GM18873 (cell line): ENCODE results near the gene SS18L1.
"Not testable (repeated sequence)": the region's sequence is repeated elsewhere in the genome, so short reads cannot be mapped to it uniquely, and the experiment has no call there.

Experiments used
- ATAC-seq: cut with Tn5 transposase; IDR thresholded peaks from one replicate; pipeline ENCODE4 v1.9.1; 2021; ENCODE audit warnings: mild to moderate bottlenecking, moderate library complexity, moderate number of reproducible peaks; ENCODE audit not compliant: unreplicated experiment, low FRiP score

SS18L1 gene

DNA sequence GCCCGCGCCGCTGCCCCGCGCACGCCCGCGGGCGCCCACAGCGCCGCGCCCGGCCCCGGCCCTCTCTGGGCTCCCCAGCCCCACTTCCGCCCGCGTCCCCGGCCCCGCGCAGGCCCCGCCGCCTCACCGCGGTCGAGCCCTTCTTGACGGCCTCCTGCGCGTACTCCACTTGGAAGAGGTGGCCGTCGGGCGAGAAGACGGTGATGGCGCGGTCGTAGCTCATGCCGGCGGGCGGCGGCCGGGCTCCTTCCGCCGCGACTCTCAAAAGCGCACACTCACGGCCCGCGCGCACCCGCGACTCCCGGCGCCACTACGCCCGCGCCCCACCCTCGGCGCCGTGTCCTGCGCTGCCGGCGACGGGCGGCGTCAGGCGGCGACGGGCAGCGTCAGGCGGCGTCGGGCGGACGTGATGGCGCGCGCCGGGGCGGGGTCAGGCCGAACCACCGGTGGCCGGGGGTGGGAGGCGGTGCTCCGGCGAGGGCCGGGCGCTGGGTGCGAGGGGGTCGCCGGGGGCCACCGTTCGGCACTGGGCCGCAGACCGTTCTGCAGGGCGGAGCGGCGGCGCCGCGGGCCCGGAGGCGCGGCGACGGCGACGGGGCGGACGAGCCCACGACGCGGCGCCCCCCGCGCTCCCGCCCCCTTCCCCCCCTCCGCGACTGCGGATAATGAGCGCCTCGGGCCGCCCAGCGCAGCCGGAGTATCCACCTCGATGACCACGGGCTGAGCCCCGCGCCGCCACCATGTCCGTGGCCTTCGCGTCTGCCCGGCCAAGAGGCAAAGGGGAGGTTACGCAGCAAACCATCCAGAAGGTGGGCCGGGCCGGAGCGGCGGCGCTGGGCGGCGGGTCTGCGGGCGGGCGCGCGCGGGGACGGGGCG is at the start of gene SS18L1, which contains the start of gene PSMA7:
Gene SS18L1, plus strand, starts transcription at position 689 of the 876 bp plus-strand sequence. Its CDS starts 52 bp downstream, at position 741.
Gene PSMA7, minus strand, starts transcription at position 314 of the 876 bp plus-strand sequence. Its CDS starts 91 bp downstream, at position 223.
- peak; percentile 45 for ATAC-seq

DNA sequence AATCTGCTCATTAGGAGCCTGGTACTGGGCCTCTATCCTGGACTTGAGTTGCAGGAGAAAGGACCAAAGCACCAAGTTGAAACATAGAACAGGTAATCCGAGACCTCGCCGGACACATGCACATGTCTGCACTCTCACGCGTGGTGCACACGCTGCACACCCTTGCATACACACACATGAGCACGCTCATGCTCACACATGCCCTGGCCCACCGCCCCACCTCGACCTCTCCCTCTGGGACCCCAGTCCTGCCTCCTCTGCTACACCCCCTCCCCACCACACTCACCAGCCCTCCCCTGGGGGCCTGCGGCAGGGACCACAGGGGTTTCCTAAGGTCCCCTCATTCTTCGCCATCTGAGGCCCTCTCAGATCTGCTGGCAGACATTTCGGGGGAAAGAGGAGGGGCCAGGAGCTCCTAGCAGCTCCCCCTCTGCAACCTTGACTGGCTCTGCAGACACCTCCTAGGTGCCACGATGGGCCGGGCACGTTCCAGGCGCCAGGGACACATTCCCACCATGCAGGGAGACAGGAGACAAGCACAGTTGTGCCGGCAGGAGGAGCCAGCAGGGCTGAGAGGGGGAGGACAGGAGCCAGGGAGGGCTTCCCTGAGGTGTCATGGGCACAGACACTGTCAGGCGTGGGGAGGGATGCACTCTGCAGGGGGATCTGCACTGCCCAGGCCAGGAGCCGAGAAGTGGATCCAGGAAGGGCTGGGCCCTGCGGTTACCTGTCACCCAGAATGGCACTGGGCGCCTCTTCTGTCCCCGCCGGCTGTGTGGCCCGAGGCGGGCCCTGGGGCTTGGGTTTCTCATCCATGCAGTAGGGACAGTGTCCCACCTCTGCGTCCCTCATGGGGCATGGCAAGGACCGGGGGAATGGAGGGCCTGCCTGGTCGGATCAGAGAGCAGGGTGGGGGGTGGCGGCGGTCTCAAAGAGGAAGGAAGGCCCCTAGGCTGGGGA is 46.9 kb upstream of the SS18L1 start:
- no peak for ATAC-seq

DNA sequence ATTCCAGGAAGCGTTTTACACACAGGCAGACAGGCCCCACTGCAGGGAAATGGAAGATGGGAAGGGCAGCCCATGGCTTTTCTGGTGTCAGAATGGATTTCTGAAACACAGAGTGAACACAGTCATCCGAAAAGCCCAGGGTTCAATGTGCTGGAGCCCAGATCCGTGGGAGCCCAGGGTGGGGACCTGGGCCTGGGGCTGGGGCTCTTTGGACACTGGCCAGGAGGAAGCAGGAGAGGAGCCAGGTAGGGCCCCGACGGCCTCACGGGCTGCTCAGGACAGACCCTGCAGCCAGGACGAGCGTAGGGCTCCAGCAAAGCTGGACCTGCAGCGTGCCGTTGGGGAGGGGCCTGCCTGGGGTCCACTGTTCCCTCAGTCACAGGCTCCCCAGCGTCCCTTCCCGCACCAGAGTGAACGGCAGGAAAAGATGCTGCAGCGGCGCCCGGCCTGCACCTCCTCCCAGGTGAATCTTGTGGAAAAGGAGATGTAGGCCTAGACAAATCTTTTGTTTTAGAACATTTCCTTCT is 45.6 kb upstream of the SS18L1 start:
- ATAC-seq, result no peak

- no peak for ATAC-seq
Observed at GRCh38 chr20:62101078-62101477, 42.5 kb upstream of the SS18L1 start.

- no peak for ATAC-seq
Observed at GRCh38 chr20:62103508-62104233, 39.9 kb upstream of the SS18L1 start.

- no peak for ATAC-seq
Observed at GRCh38 chr20:62104234-62104789, 39.3 kb upstream of the SS18L1 start.

DNA sequence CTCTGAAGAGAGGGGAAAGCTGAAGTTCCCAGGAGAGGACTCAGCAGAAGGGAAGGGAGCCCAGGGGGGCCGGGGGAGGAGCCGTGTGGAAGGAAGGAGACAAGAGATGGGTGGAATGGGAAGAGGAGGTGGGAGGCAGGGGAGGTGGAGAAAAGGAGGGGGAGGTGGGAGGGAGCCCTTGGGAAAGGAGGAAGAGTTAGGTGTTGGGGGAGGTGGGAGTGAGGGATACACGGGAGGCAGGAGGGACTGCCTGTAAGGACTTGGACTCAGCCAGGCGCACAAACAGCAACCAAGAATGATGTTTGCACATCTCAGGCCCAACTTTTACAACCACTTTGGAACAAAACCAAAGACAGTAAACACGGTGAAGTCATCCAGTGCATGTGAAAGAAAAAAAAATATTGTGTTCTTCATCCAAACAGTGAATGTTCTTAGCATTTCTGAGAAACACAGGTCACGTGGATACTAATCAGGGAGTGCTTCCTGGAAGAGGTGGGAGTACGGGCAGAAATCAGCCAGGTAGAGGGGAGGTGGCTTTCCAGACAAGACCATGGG is 38.7 kb upstream of the SS18L1 start:
- ATAC-seq, result no peak

GRCh38 chr20:62105592-62105991 is 38.0 kb upstream of the SS18L1 start:
- ATAC-seq, result no peak

- ATAC-seq, result no peak
Observed at GRCh38 chr20:62111148-62111547, 32.4 kb upstream of the SS18L1 start.

DNA sequence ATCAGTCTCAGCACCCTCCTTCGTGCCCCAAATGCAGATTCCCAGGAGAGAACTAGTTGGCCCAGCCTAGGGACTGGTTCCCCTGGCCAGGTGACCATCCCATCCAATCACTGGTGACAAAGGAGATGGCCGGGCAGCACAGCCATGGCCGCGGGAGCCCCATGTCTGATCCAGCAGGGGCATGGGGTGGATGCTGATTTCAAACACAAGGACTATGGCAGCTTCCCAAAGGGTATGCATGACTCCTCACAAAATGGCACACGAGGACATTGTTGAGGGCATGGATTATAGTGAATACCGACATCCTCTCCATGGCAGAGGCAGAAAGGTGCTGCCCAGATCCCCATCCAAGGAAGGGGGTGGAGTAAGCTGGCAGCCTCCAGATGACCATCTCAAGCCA is 31.2 kb upstream of the SS18L1 start:
- ATAC-seq, result no peak

DNA sequence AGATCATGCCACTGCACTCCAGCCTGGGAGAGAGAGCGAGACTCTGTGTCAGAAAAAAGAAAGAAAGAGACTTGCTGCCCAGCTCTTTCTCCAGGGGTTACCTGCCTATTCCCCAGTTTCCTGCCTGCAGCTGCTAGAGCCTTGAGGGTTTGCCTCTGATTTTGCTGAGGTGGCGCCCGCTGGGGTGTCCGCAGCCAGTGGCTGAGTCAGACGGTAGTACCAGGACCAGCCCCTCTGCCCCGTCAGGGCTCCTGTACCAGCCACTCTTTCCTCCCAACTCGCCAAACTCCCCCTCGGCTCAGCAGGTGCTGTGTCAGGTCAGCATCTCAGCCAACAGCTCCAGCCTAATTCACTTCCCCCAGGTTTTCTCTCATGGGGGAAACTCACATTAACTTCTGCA is 28.7 kb upstream of the SS18L1 start:
- no peak for ATAC-seq

DNA sequence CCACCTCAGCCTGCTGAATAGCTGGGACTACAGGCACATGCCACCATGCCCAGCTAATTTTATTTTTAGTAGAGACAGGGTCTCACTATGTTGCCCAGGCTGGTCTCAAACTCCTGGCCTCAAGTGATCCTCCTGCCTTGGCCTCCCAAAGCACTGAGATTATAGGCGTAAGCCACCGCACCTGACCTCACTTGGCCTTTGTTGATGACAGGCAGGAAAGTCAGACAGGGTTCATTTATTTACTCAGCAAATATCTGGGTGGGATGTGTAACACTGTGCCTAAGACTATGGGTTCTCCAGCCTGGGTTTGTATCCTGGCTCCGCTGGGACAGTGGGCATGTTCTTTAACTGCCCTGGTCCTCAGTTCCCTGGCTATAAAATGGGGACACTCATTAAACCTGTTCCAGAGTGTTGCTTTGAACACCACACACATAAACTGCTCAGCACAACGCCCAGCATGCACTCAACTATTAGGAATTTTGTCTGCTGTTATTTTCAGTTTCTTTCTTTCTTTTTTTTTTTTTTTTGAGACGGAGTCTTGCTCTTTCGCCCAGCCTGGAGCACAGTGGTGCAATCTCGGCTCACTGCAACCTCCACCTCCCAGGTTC is 27.7 kb upstream of the SS18L1 start:
- not testable (repeated sequence) for ATAC-seq

DNA sequence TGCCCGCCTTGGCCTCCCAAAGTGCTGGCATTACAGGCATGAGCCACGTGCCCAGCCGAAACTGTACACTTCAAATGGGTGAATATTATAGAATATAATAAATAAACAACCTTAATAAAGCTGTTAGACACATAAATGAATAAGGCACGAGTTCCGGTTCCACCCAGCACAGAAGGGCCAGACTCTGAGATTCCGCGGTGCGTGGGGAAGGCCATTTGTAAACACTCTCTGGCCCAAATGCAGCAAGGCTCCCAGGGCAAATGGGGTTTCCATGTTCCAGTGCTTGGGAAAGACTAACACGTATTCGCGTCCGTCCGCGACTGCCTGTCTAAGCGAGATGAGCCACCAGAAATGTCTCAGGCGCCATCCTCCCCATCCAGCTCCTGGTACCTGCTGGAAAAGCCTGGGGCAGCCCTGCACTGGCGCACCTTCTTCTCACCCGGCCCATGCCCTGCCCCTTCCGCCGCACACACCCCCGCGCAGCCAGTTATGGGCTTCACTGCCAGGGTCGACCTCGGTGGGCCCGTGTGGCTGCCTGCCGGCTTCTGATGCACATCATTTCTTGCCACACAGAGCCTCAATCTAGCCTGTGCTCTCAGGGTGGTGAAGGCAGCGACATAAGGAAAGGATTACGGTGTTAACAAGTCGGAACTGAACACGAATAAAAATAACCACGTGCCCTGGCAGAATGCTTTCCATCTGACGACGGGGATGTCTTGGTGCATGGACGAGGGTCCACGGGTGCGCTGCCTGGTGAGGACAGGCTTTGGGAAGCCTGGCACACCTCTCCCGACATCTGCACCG is 26.8 kb upstream of the SS18L1 start:
- ATAC-seq, result no peak

GRCh38 chr20:62117362-62117646 is 26.3 kb upstream of the SS18L1 start:
- ATAC-seq, result no peak

DNA sequence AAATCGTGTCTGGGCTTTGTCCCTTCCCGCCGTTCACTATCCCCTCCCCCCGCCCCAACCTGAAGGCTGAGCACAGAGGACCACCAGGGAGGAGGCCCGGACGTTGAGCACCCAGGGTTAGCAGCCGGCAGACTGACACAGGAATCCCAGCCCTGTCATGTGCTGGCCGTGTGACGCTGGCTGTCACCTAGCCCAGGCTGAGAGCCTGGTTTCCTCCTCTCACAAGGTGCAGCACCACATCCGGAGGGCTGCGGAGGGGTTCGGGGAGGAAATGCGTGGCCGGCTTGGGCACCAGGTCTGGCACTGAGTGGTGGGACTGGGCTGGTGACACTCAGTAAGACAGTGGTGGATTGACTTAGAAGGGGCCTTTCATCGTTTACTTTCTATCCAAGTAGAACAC is 25.9 kb upstream of the SS18L1 start:
- no peak for ATAC-seq

DNA sequence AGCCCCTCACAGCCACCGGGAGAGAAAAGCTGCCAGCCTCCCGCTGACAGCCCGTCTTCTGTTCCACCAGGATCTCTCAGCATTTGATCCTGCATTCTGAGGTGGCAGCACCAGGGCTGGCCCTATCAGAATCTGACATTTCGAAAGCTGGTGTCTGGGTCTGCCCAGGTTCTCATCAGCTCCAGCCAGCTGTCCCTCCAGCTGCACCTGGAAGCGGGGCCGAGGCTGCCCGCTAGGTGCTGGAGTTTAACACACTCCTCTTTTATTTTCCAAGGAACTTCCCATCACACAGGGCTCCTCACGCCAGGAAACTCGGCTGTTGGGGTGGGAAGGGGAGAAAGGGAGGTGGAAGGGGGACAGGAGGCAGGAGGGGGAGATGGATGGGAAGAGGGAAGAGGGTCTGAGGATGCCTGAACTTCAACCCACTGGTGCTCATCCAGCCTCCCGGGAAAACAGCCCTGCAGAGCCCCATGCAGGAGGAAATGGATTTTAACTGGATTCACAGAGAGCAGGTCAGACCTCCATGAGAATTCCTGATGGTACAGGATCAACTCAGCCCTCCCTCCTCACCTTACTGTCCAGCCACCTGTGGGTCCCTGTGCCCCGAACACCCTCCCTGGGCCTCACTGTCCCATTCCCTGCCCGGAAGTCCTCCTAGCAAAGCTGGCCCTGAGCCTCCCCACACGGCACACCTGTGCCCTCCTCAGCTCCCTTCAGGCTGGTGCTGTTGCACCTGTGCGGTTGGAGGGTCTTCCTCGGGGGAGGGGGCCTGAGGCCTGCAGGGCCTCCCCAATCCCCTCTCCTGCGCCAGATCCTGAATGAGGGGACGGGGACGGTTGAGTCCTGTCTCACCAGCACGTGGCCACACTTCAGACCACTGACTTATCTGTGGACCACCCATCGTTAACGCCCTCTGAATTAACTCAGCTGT is 25.2 kb upstream of the SS18L1 start:
- no peak for ATAC-seq

DNA sequence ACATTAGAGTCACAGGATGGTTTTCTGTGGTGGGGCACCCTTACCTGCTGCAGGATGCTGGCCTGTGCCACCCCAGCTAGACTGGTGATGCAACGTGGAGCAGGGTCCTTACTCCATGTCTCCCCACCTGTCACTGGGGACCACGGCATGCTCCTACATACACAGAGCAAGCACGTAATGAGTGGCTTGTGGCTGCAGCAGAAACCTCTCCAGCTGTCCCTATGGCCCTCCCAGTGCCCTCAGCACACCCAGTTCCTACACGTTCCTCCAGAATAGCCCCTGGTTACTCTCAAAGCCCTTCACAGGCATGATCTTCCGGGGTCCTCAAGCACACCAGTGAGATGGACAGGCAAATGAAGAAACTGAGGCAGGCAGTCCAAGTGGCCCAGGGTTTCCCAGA is 24.5 kb upstream of the SS18L1 start:
- ATAC-seq, result no peak
